CD14-positive monocyte (primary cell): ENCODE data around the gene ADORA3. TPM values are rescaled to one million over a fixed set of nuclear protein-coding genes. Genes with fewer than 3 reads are reported as not detected.

Source experiments
- DNase-seq, 3 donors: peaks; one replicate each; pipeline ENCODE4 v3.0.0-alpha.2; 2011 to 2022
- H2AFZ ChIP-seq: 2 replicates; pipeline ENCODE4 v1.6.0; 2012; ENCODE audit warnings: mild to moderate bottlenecking, low read depth, low read length, inconsistent platforms; ENCODE audit not compliant: insufficient read depth, poor library complexity, severe bottlenecking
- H3K27ac ChIP-seq, 2 donors: 1 replicate in 1 of 2; 2 replicates in 1 of 2; pipeline ENCODE4 v1.5.1; 2012 to 2013; ENCODE audit warnings: low read length in 2 of 2, control low read depth in 1 of 2, inconsistent platforms in 1 of 2, low read depth in 1 of 2, mild to moderate bottlenecking in 1 of 2
- H3K27me3 ChIP-seq, 2 donors: one replicate each; pipeline versions ENCODE4 v1.6.0 to v1.6.1; 2011 to 2013; ENCODE audit warnings: low read length in 2 of 2; ENCODE audit not compliant: control insufficient read depth in 2 of 2, insufficient read depth in 2 of 2
- H3K36me3 ChIP-seq, 2 donors: replicated peaks in 1 of 2; 1 replicate in 1 of 2; 2 replicates in 1 of 2; pipeline versions ENCODE4 v1.5.1 to v1.6.1; 2012 to 2013; ENCODE audit warnings: low read length in 2 of 2, control low read depth in 1 of 2, inconsistent platforms in 1 of 2, mild to moderate bottlenecking in 1 of 2; ENCODE audit not compliant: insufficient read depth in 2 of 2, control insufficient read depth in 1 of 2
- H3K4me1 ChIP-seq, 2 donors: 1 replicate in 1 of 2; 2 replicates in 1 of 2; pipeline versions ENCODE4 v1.5.1 to v1.6.1; 2012 to 2013; ENCODE audit warnings: low read length in 2 of 2, control low read depth in 1 of 2, inconsistent platforms in 1 of 2, mild to moderate bottlenecking in 1 of 2, moderate library complexity in 1 of 2; ENCODE audit not compliant: insufficient read depth in 2 of 2, control insufficient read depth in 1 of 2
- H3K4me2 ChIP-seq: replicated peaks from 2 replicates; pipeline ENCODE3; 2012; ENCODE audit warnings: low read length, moderate library complexity, mild to moderate bottlenecking; ENCODE audit not compliant: poor library complexity, severe bottlenecking; ENCODE audit errors: extremely low read depth
- H3K4me3 ChIP-seq, 3 experiments: fragments of 200-600 bp in 1 of 3; sonication (generic) in 1 of 3; replicated peaks in 1 of 3; 1 replicate in 2 of 3; 2 replicates in 1 of 3; pipeline ENCODE4 v1.5.1; 2011 to 2013; ENCODE audit warnings: low read length in 3 of 3, mild to moderate bottlenecking in 3 of 3, control low read depth in 2 of 3, low read depth in 2 of 3, inconsistent platforms in 1 of 3, moderate library complexity in 1 of 3
- H3K79me2 ChIP-seq: 2 replicates; pipeline ENCODE4 v1.6.0; 2012; ENCODE audit warnings: mild to moderate bottlenecking, control low read depth, inconsistent platforms, low read length, moderate library complexity; ENCODE audit not compliant: insufficient read depth
- H3K9ac ChIP-seq: 2 replicates; pipeline ENCODE4 v1.6.0; 2017; ENCODE audit warnings: low read length, mild to moderate bottlenecking; ENCODE audit not compliant: insufficient read depth, poor library complexity, severe bottlenecking
- H3K9me3 ChIP-seq, 2 donors: replicated peaks in 1 of 2; 1 replicate in 1 of 2; 2 replicates in 1 of 2; pipeline versions ENCODE4 v1.5.1 to v1.6.1; 2012 to 2013; ENCODE audit warnings: low read length in 2 of 2, control low read depth in 1 of 2; ENCODE audit not compliant: control insufficient read depth in 1 of 2, insufficient read depth in 1 of 2
- H4K20me1 ChIP-seq: 2 replicates; pipeline ENCODE4 v1.6.0; 2012; ENCODE audit warnings: mild to moderate bottlenecking, low read length, control low read depth, moderate library complexity; ENCODE audit not compliant: insufficient read depth
- H3K27ac Mint-ChIP-seq, 7 donors: one replicate each; pipeline ENCODE4 v1.8.0; 2020; ENCODE audit warnings: mild to moderate bottlenecking in 7 of 7, mixed read lengths in 7 of 7, moderate library complexity in 6 of 7, inconsistent platforms in 2 of 7
- H3K27me3 Mint-ChIP-seq, 3 donors: one replicate each; pipeline ENCODE4 v1.8.0; 2021 to 2022; ENCODE audit warnings: low read depth in 3 of 3, mild to moderate bottlenecking in 3 of 3, mixed read lengths in 3 of 3, moderate library complexity in 3 of 3, inconsistent platforms in 1 of 3
- H3K36me3 Mint-ChIP-seq, 2 donors: one replicate each; pipeline ENCODE4 v1.8.0; 2020; ENCODE audit warnings: mixed read lengths in 2 of 2, inconsistent platforms in 1 of 2, mild to moderate bottlenecking in 1 of 2
- H3K4me1 Mint-ChIP-seq: one replicate; pipeline ENCODE4 v1.8.0; 2020; ENCODE audit warnings: mild to moderate bottlenecking, mixed read lengths
- H3K4me3 Mint-ChIP-seq, 2 donors: one replicate each; pipeline ENCODE4 v1.8.0; 2020; ENCODE audit warnings: mild to moderate bottlenecking in 2 of 2, mixed read lengths in 2 of 2, moderate library complexity in 1 of 2
- H3K9me3 Mint-ChIP-seq, 7 donors: one replicate each; pipeline ENCODE4 v1.8.0; 2020 to 2022; ENCODE audit warnings: mixed read lengths in 7 of 7, mild to moderate bottlenecking in 6 of 7, moderate library complexity in 6 of 7, inconsistent platforms in 2 of 7
- WGBS: methylation state at CpG from one replicate; pipeline ENCODE4 v1.1.5; 2013; ENCODE audit warnings: missing lambda C conversion rate; ENCODE audit not compliant: insufficient coverage; 5-methylcytosine and 5-hydroxymethylcytosine counted together
- intact Hi-C, 2 donors: fragments of 100-400 bp; cut with micrococcal nuclease; formaldehyde crosslinking; loops; one replicate each; pipeline versions ENCODE4 v1.15.0 to v1.15.1; 2023
- polyA plus RNA-seq, 3 donors: library from polyadenylated mRNA; depleted of rRNA in 1 of 3; unstranded in 2 of 3; stranded (reverse) in 1 of 3; fragments of 300-500 nt in 2 of 3; fragments of >200 nt in 1 of 3; fragmentation: Illumina TruSeq in 2 of 3; gene quantifications; 1 replicate in 2 of 3; 2 replicates in 1 of 3; pipeline ENCODE4 v1.2.3, GENCODE V29; 2012 to 2021
- TF ChIP-seq, protein P1 (sequence below): fragments of 200-600 bp; IDR thresholded peaks from one replicate; pipeline ENCODE4 v1.8.0; 2022; ENCODE audit warnings: antibody characterized with exemption, mild to moderate bottlenecking

ADORA3 gene
- polyA plus RNA-seq, 3 donors = 1.1 to 2.7 (median 1.2) TPM

DNA sequence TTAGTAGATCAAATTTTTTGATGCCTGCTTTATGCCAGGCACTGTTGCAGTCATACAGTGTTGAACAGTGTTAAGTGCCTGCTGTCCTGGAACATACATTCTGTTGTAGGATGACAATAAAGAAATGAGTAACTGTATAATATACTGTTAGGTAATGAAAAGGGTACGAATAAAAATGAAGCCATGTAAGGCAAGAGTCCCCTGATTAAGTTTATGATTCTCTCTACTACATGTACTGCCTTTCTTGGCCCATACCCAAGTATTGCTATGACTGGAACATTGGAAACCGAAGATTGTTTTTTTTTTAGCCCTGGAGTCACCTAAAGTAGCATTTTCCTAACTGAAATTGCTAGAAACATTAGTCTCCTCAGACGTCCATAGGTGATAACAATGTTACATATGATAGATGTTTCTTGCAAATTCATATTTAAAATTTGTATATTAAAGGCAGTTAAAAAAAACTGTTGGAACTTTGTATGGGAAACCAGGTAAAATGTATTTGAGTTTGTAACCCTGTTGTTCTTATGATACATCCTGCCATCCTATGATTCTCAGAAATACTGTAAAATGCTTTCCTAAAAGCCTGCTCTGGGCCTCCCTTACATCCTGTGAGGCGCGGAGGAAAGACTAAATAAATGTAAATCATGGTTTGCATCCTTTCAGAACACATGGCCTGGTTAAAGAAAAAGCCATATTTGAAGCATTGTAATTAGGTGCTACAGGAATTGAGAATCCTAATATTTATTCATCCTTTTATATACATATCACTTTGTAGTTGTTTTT, 48.4 kb downstream of the ADORA3 start:
- Mint-ChIP-seq H3K27me3 (peaks cover 0 to 2% (median 0%) of the 10 kb centered on the region in 3 donors), H3K4me3 (no peak overlapping the region), H3K4me1 (peaks cover 27% of the 10 kb centered on the region), H3K9me3 (no peaks in the 10 kb centered on the region), H3K27ac (peak overlapping the region in 2 of 7 donors; percentile 41 to 72), H3K36me3 (peaks cover 77 to 85% of the 10 kb centered on the region in 2 donors)
- no peak for DNase-seq
- Histone ChIP-seq H3K4me3 (no peak overlapping the region), H3K36me3 (peaks cover 65 to 94% of the 10 kb centered on the region in 2 donors), H3K27ac (no peak overlapping the region), H3K9me3 (no peaks in the 10 kb centered on the region), H3K4me2 (no peak overlapping the region), H2AFZ (no peak overlapping the region), H3K9ac (no peak overlapping the region), H4K20me1 (peaks cover 37% of the 10 kb centered on the region), H3K4me1 (peaks cover 8 to 19% of the 10 kb centered on the region in 2 donors), H3K79me2 (peaks cover 61% of the 10 kb centered on the region), H3K27me3 (no peaks in the 10 kb centered on the region)
- TF ChIP-seq, protein P1, sequence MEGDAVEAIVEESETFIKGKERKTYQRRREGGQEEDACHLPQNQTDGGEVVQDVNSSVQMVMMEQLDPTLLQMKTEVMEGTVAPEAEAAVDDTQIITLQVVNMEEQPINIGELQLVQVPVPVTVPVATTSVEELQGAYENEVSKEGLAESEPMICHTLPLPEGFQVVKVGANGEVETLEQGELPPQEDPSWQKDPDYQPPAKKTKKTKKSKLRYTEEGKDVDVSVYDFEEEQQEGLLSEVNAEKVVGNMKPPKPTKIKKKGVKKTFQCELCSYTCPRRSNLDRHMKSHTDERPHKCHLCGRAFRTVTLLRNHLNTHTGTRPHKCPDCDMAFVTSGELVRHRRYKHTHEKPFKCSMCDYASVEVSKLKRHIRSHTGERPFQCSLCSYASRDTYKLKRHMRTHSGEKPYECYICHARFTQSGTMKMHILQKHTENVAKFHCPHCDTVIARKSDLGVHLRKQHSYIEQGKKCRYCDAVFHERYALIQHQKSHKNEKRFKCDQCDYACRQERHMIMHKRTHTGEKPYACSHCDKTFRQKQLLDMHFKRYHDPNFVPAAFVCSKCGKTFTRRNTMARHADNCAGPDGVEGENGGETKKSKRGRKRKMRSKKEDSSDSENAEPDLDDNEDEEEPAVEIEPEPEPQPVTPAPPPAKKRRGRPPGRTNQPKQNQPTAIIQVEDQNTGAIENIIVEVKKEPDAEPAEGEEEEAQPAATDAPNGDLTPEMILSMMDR = no peak
- WGBS = no CpG with 5 or more reads among the region's 5 CpGs
- intact Hi-C loops = loop anchor here in 1 of 2 donors (10.0 kb wide), 1 partner anchor 50 kb away; the partner anchor contains the start of genes ADORA3 and TMIGD3

DNA sequence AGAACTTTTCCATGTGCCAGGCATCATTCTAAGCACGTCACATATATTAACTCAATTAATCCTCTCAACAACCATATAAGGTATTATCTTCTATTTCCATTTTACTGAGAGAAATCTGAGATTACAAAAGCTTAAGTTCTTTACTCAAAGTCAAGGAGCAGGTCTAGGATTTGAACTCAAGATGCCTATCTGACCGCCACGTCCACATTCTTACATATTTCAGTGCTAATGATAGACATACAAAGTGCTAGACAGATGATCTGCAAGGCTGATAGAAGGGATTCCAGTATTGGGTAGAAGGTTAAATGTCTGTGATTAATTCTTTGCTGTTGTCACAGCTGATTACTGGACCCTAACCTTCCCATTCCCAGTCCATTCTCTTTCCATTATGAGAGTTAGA, 49.7 kb downstream of the ADORA3 start:
- no peak overlapping the region for H3K27ac Mint-ChIP-seq
- no peaks in the 10 kb centered on the region for H3K9me3 ChIP-seq
- intact Hi-C loops = loop anchor here in 1 of 2 donors (10.0 kb wide), 1 partner anchor 51 kb away; the partner anchor contains the start of genes ADORA3 and TMIGD3
- H3K4me1 ChIP-seq = peaks cover 11 to 25% of the 10 kb centered on the region in 2 donors
- peaks cover 0 to 2% (median 0%) of the 10 kb centered on the region in 7 donors for H3K9me3 Mint-ChIP-seq
- H4K20me1 ChIP-seq = peaks cover 37% of the 10 kb centered on the region
- no peak overlapping the region for H3K4me3 Mint-ChIP-seq
- no peak overlapping the region for H3K4me3 ChIP-seq
- WGBS = 100% methylated on average over 1 of the region's 3 CpGs
- TF ChIP-seq, protein P1 = no peak
- peaks cover 0 to 2% (median 0%) of the 10 kb centered on the region in 3 donors for H3K27me3 Mint-ChIP-seq
- H3K27ac ChIP-seq = peak overlapping the region in 1 of 2 donors; percentile 12
- no peaks in the 10 kb centered on the region for H3K27me3 ChIP-seq
- no peak for DNase-seq
- H3K79me2 ChIP-seq = peaks cover 73% of the 10 kb centered on the region
- peaks cover 31% of the 10 kb centered on the region for H3K4me1 Mint-ChIP-seq
- no peak overlapping the region for H3K9ac ChIP-seq
- H3K4me2 ChIP-seq = no peak overlapping the region
- no peak overlapping the region for H2AFZ ChIP-seq
- peaks cover 64 to 72% of the 10 kb centered on the region in 2 donors for H3K36me3 Mint-ChIP-seq
- H3K36me3 ChIP-seq = peaks cover 52 to 81% of the 10 kb centered on the region in 2 donors
